Measurements from ENCODE around the gene GSKIP.

The GSKIP gene

DNA sequence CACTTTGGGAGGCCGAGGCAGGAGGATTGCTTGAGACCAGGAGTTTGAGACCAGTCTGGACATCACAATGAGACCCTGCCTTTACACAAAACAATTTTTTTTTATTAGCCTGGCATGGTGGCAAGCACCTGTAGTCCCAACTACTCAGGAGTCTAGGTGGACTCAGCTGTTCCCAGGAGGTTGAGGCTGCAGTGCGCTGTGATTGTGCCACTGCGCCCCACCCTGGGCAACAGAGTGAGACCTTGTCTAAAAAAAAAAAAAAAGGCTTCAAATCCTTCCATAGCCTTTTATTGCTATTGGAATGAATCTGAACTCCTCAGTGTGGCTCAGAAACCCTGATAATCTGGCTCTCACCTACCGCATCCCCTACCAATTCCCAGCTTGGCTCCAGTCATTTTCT, 54.7 kb downstream of the GSKIP start:
- DNase-seq, result no peak

DNA sequence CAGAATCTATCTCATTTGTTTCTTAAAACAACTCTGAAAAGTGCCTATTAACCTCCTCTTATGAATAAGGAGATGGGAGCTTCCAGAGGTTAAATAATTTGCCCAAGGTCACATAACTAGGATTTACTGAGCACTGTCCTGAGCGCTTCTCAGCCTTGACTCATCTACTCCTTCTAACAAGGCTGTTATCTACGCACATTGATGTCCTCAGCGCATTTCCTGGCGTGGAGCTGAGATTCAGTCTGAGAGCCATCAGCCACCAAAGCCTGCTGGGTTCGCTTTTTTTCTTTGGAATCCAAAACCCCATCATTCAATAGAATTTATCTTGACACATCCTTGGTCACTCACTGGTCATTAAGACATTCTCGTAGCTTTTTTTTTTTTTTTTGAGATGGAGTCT, 57.9 kb downstream of the GSKIP start:
- DNase-seq, result no peak

DNA sequence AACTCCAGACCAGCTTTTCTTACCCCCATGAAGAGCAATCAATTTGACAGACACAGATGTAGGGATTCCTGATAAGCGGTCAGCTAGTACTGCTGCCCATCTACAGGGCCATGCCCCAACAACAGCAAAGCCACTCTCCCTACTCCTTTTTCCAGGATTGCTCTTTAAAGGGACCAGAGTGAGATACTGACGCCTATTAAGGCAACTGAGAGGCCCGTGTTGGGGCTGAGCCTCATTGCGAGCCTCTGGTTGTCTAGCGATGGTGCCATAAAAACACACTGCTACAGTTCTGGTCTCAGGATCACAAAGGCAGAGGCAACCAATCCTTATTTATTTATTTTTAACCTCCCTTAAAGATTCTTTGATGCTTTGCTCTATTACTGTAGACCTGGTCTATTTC, 59.7 kb downstream of the GSKIP start:
- no peak for DNase-seq

DNA sequence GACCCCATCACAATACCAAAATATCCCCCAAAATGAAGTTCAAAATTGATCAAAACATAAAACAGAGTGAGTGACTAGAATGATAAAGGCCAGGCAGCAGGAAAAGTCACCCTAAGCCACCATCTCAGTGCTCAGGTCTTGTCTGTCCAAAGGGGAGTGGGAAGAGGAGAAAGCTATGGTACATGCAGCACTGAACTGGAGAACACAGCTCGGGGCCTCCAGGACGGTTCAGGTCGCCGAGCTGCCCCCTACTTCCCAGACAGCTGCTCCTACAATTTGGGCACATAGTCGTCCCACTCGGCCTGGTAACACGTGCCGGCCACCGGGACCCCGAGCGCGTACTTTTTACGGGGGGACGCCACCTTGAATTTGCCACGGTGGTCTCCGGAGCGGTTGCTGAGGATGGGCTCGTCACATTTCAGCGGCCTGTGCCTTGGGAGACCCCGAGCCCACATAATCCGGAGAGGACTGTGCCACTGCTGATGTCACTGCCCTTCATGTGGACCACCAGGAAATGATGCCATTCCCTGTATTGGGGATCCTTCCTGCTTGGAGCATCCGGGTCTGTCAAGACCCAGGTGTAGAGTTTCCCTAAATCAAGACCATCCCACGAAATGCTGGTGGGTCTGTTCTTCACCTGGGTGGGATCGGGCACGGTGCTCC, 60.3 kb downstream of the GSKIP start:
- DNase-seq, result no peak

DNA sequence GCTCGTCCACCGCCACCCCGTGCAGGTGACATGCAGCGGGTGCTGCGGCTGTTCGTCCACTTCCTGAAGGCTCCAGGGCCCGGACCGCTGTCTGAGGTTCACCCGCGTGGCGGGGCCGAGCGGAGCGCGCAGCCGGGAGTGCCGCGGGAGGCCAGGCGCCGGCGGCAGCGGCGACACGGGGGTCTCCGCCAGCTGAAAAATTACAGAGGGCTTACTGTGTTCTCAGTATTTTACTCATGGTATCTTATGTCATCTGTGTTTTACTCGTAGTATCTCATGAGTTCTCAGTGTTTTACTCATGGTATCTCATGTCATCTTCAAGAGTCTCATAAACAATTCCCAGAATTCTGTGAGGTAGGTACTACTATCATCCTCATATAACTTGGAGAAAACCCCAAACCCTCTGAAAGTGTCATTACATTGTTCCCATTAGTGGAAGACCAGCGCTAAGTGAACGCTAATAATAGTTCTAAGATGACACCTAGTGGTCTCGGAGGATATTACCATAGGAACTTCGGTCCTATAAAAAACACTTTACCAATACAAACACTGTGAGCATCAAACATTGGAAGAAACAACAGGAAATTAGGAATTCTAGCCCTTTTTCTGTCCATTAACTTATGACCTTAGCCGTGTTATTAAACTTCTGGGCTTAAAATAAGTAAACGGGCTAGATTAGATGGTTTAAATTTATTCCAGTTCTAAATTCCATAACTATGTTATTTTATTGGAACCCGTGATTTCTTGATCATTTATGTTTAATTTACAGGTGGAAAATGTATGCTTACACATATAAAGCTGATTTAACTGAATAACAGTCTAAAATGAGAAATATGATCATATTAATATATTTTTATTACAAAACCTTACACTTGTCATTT, 61.0 kb downstream of the GSKIP start:
- peak; percentile 77 for DNase-seq

DNA sequence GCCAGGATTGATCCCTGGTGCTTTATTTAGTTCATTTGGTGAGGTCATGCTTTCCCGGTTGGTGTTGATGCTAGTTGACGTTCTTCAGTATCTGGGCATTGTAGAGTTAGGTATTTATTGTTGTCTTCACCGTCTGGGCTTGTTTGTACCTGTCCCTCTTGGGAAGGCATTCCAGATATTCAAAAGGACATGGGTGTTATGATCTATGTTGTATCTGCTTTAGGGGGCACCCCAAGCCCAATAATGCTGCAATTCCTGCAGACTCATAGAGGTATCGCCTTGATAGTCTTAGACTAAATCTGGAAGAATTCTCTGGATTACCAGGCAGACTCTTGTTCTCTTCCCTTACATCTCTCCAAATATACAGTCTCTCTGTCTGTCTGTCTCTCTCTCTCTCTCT, 70.7 kb downstream of the GSKIP start:
- no peak for DNase-seq
